Measurements from ENCODE around the gene PPP1R14D. TPM values are rescaled to one million over a fixed set of nuclear protein-coding genes. Genes with fewer than 3 reads are reported as not detected.

The PPP1R14D gene
- total and polyA plus RNA-seq, 4 donors = 0.36 TPM; not detected in 3

DNA sequence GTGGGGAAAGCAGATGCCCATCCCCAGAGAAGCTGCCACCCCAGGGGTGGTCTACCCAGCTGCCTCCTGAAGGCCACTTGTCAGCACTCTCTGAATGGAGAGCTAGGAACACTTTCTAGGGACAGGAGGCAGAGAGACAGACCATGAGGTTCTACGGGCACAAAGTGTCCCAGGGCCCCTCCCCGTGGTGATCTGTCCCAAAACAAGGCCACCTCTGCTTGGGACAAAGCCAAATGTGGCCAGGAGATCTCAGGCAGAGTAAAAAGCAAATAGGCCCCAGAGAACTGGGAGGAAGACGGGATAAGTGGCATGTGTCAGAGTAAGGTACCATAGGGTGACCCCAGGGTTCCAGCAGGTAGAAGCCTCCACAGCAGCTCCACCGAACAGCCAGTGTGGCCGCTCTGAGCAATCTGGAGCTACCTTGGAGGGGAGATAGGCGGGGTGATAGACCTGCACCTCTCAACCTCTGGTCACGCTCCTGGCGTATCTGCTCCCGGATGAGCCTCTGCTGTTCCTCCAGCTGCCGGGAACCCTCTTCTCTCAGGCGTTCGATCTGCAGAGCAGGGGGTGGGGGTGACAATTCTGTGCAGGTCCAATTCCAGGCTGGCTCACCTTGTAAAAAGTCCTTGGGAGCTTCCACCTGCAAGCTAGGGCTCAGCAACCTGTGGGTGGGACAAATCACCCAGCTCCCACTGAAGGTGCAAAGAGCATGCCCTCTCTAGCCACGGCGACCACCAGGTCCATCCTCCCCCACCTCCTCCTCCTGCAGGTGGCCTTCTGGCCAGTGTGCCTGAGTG, 52.6 kb downstream of the PPP1R14D start:
- no peak overlapping the region for H3K4me3 ChIP-seq (ENCODE audit: low read depth, low read length)
- H3K27me3 ChIP-seq (ENCODE audit: control insufficient read depth, insufficient read depth, low read length) = no peaks in the 10 kb centered on the region
- H3K9me3 ChIP-seq (ENCODE audit: control insufficient read depth, insufficient read depth, low read length) = no peaks in the 10 kb centered on the region
- 93% methylated on average over 13 of the region's 14 CpGs for WGBS (ENCODE audit: insufficient coverage)
- H3K36me3 ChIP-seq (ENCODE audit: control insufficient read depth, insufficient read depth, low read length) = peaks cover 89% of the 10 kb centered on the region
- H3K27ac ChIP-seq (ENCODE audit: low read depth, low read length) = no peak overlapping the region
- DNase-seq (ENCODE audit: low read depth in 4 of 6, low spot score in 6 of 6) = no peak
- peaks cover 6% of the 10 kb centered on the region for H3K4me1 ChIP-seq (ENCODE audit: control insufficient read depth, insufficient read depth, low read length)

DNA sequence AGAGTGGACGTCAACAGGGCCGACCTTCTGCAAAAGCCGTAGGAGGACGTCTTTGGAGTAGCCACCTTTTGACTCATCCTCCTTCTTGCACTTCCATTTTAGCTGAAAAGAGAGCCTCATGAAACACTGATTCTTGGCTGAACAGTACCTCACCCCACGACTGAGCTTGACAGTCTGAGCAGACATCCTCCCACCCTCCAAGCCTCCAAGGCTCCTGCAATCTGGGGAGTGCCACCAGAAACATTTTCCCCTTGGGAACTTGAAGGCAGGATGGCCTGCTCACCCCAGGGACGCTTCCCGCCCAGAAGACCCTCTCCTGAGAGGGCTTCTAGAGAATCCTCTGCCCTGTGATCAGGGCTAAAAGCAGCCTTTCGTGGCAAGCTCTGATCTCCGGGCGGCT, 53.5 kb downstream of the PPP1R14D start:
- Histone ChIP-seq H3K9me3 (ENCODE audit: control insufficient read depth, insufficient read depth, low read length) (no peaks in the 10 kb centered on the region), H3K27ac (ENCODE audit: low read depth, low read length) (no peak overlapping the region), H3K4me1 (ENCODE audit: control insufficient read depth, insufficient read depth, low read length) (peaks cover 12% of the 10 kb centered on the region), H3K27me3 (ENCODE audit: control insufficient read depth, insufficient read depth, low read length) (no peaks in the 10 kb centered on the region), H3K36me3 (ENCODE audit: control insufficient read depth, insufficient read depth, low read length) (peaks cover 97% of the 10 kb centered on the region), H3K4me3 (ENCODE audit: low read depth, low read length) (no peak overlapping the region)
- 92% methylated on average over 10 of the region's 10 CpGs for WGBS (ENCODE audit: insufficient coverage)
- DNase-seq (ENCODE audit: low read depth in 4 of 6, low spot score in 6 of 6) = no peak

DNA sequence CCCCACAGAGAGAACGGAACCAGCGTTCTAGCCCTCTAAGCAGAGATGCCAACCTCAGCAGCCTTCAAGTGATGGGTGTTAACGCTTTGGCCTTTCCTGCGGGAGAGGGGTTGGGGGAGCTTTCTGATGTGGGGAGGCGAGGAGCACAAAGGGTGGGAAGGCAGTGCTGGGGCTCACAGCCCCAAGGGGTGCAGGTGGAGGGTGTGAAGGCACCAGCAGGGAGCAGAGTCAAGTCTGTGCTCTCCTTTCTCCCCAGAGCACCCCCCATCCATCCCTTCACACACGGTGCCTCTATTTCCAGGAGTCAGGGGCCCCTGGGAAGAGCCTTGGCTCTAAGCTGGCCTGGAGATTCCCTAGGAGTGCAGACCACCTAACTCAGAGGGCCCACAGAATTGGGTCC, 54.6 kb downstream of the PPP1R14D start:
- H3K27ac ChIP-seq (ENCODE audit: low read depth, low read length) = no peak overlapping the region
- no peaks in the 10 kb centered on the region for H3K9me3 ChIP-seq (ENCODE audit: control insufficient read depth, insufficient read depth, low read length)
- no peak overlapping the region for H3K4me3 ChIP-seq (ENCODE audit: low read depth, low read length)
- H3K27me3 ChIP-seq (ENCODE audit: control insufficient read depth, insufficient read depth, low read length) = no peaks in the 10 kb centered on the region
- DNase-seq (ENCODE audit: low read depth in 4 of 6, low spot score in 6 of 6) = no peak
- peaks cover 24% of the 10 kb centered on the region for H3K4me1 ChIP-seq (ENCODE audit: control insufficient read depth, insufficient read depth, low read length)
- peaks cover 97% of the 10 kb centered on the region for H3K36me3 ChIP-seq (ENCODE audit: control insufficient read depth, insufficient read depth, low read length)
- WGBS (ENCODE audit: insufficient coverage) = 92% methylated on average over 1 of the region's 6 CpGs

DNA sequence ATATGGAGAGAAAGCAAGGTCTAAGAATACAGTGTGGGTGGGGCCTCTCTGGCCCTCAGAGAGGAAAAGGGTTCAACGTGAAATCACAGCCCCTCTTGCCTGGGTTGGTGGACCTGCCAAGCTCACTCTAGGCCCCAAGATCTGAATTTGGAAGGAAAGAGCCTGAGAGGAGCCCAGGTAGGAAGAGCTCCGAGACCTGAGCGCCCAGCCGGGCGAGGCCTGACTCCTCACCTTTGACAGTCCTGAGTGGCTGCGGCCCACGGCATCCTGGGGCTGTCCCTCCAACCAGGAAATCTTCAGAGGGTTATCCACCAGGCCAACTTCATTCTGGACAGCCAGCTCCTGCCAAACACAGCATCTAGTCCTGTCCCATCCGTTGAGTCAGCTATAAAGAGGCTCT, 55.0 kb downstream of the PPP1R14D start:
- peaks cover 97% of the 10 kb centered on the region for H3K36me3 ChIP-seq (ENCODE audit: control insufficient read depth, insufficient read depth, low read length)
- H3K9me3 ChIP-seq (ENCODE audit: control insufficient read depth, insufficient read depth, low read length) = no peaks in the 10 kb centered on the region

DNA sequence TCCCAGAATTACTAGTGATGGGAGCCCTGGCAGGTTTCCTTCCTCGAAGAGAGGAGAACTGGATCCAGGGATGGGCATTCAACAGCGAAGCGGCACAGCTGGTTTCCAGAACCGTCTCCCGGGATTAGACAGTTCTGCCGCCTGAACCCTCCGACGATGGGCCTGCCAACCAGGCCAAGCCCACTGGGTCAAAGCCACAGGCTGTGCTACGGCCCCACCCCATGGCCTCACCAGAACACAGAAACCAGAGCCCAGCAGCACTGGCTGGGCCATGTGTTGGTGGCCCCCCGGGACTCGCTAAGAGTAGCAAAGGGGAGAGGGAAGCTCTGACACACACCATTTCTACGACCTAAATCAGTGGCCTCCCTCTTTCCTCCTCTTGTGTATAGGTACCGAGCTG, 56.5 kb downstream of the PPP1R14D start:
- H3K27ac ChIP-seq (ENCODE audit: low read depth, low read length) = no peak overlapping the region
- no peaks in the 10 kb centered on the region for H3K27me3 ChIP-seq (ENCODE audit: control insufficient read depth, insufficient read depth, low read length)
- no peak overlapping the region for H3K4me3 ChIP-seq (ENCODE audit: low read depth, low read length)
- peaks cover 29% of the 10 kb centered on the region for H3K4me1 ChIP-seq (ENCODE audit: control insufficient read depth, insufficient read depth, low read length)
- DNase-seq (ENCODE audit: low read depth in 4 of 6, low spot score in 6 of 6) = peak in 1 of 6 donors; percentile 18
- no peaks in the 10 kb centered on the region for H3K9me3 ChIP-seq (ENCODE audit: control insufficient read depth, insufficient read depth, low read length)
- H3K36me3 ChIP-seq (ENCODE audit: control insufficient read depth, insufficient read depth, low read length) = peaks cover 98% of the 10 kb centered on the region
- WGBS (ENCODE audit: insufficient coverage) = 75% methylated on average over 8 of the region's 13 CpGs

More for the DNA sequence above, 55.0 kb downstream of the PPP1R14D start:
- peaks cover 28% of the 10 kb centered on the region for H3K4me1 ChIP-seq (ENCODE audit: control insufficient read depth, insufficient read depth, low read length)
- H3K27ac ChIP-seq (ENCODE audit: low read depth, low read length) = no peak overlapping the region
- WGBS (ENCODE audit: insufficient coverage) = 87% methylated on average over 8 of the region's 8 CpGs
- H3K27me3 ChIP-seq (ENCODE audit: control insufficient read depth, insufficient read depth, low read length) = no peaks in the 10 kb centered on the region
- no peak for DNase-seq (ENCODE audit: low read depth in 4 of 6, low spot score in 6 of 6)
- no peak overlapping the region for H3K4me3 ChIP-seq (ENCODE audit: low read depth, low read length)

DNA sequence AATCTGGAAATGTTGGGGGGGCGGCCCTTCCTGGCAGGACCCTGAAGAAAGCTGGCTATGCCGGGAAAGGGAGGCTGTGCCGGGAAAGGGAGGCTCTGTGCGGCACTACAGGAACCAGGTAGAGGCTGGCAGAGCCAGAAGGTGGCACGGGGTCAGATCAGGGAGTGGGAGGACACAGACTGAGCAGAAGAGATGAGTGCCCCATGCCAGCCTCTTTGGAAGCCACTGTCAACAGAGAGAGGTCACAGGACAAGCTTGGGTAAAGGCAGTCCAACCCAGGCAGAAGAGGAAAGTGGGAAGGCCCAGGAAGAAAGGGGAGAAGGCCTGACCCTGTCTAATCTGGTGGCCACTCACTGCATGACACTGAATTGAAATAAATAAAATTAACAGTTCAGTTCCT, 57.3 kb downstream of the PPP1R14D start:
- Histone ChIP-seq H3K36me3 (ENCODE audit: control insufficient read depth, insufficient read depth, low read length) (peaks cover 98% of the 10 kb centered on the region), H3K27me3 (ENCODE audit: control insufficient read depth, insufficient read depth, low read length) (no peaks in the 10 kb centered on the region), H3K4me1 (ENCODE audit: control insufficient read depth, insufficient read depth, low read length) (peaks cover 36% of the 10 kb centered on the region), H3K27ac (ENCODE audit: low read depth, low read length) (no peak overlapping the region), H3K4me3 (ENCODE audit: low read depth, low read length) (no peak overlapping the region), H3K9me3 (ENCODE audit: control insufficient read depth, insufficient read depth, low read length) (no peaks in the 10 kb centered on the region)
- WGBS (ENCODE audit: insufficient coverage) = 92% methylated on average over 5 of the region's 5 CpGs
- no peak for DNase-seq (ENCODE audit: low read depth in 4 of 6, low spot score in 6 of 6)

DNA sequence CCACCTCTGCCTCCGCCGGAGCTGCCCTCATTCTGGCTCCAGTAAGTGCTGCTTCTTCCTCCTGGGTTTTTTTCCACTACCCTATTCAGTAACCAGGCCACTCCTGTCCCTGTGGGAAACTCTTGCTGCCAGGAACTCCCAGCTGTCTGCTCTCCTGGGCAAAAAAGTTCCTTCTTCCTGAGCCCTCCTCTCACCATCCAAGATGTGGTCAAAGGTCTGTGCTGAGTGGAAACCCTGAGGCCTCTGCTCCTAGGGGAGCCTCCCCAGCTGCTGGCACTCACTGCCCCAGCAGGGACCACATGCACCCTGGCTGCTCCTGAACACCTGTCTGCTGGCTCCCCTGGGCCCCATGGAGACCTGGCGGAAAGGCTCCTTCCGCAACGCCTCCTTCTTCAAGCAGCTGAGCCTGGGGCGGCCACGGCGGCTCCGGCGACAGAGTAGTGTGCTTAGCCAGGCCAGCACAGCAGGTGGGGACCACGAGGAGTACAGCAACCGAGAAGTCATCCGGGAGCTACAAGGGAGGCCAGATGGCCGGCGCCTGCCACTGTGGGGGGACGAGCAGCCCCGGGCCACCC, 58.3 kb downstream of the PPP1R14D start:
- Histone ChIP-seq H3K4me1 (ENCODE audit: control insufficient read depth, insufficient read depth, low read length) (peaks cover 46% of the 10 kb centered on the region), H3K27me3 (ENCODE audit: control insufficient read depth, insufficient read depth, low read length) (no peaks in the 10 kb centered on the region), H3K27ac (ENCODE audit: low read depth, low read length) (no peak overlapping the region), H3K36me3 (ENCODE audit: control insufficient read depth, insufficient read depth, low read length) (peaks cover 88% of the 10 kb centered on the region), H3K4me3 (ENCODE audit: low read depth, low read length) (no peak overlapping the region), H3K9me3 (ENCODE audit: control insufficient read depth, insufficient read depth, low read length) (no peaks in the 10 kb centered on the region)
- no peak for DNase-seq (ENCODE audit: low read depth in 4 of 6, low spot score in 6 of 6)
- WGBS (ENCODE audit: insufficient coverage) = 71% methylated on average over 16 of the region's 17 CpGs

DNA sequence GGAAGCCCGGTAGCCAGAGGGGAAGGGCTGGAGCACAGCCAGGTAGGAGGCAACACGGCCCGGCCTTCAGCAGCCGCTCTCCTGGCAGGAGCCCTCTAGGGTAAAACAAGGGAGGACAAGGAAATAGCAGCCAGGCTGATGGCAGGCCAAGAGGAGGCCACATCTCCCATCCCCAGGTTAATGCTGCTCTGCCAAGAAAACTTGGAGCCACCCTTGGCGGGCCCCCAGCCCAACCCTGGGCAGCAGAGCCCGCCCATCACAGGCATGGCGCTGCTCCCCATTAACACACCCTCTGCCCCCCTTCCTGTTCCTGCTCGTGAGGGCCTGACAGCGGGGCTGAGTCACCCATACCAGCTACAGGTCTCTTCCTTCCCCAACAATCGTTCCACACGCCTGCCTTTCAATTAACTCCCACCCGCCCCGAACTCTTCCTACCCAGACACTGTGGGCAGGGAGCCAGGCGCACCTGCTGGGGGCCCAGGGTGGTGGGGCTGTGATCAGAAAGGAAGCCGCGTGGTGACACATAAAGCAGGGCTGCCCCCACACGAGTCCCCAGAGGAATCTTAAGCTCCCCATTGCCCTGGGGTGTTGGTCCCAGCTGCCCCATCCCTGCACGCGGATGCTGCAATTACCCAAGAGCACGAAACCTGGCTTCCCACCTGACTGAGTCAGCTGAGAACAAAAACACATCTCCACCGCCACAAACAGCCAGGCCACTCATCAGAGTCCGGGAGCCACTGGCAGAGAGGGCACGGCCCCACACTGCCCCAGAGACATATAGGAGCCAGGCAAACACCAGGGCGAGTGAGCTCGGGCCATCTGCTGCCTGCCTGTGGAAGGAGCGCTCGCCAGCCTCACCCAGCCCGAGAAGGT, 59.0 kb downstream of the PPP1R14D start, which contains the start of gene C15orf62:
TSS of gene C15orf62 (plus strand) at position 707 of the 873 bp plus-strand sequence. CDS start 516 bp downstream, outside the sequence.
- Histone ChIP-seq H3K27ac (ENCODE audit: low read depth, low read length) (no peak within 1 kb of the TSS), H3K27me3 (ENCODE audit: control insufficient read depth, insufficient read depth, low read length) (no peaks in the 10 kb centered on the region), H3K36me3 (ENCODE audit: control insufficient read depth, insufficient read depth, low read length) (peaks cover 81% of the 10 kb centered on the region), H3K4me3 (ENCODE audit: low read depth, low read length) (no peak within 1 kb of the TSS), H3K9me3 (ENCODE audit: control insufficient read depth, insufficient read depth, low read length) (no peaks in the 10 kb centered on the region), H3K4me1 (ENCODE audit: control insufficient read depth, insufficient read depth, low read length) (peaks cover 47% of the 10 kb centered on the region)
- 57% methylated on average over 24 of the region's 28 CpGs for WGBS (ENCODE audit: insufficient coverage)
- DNase-seq (ENCODE audit: low read depth in 4 of 6, low spot score in 6 of 6) = peak in 2 of 6 donors; percentile 17 to 67

DNA sequence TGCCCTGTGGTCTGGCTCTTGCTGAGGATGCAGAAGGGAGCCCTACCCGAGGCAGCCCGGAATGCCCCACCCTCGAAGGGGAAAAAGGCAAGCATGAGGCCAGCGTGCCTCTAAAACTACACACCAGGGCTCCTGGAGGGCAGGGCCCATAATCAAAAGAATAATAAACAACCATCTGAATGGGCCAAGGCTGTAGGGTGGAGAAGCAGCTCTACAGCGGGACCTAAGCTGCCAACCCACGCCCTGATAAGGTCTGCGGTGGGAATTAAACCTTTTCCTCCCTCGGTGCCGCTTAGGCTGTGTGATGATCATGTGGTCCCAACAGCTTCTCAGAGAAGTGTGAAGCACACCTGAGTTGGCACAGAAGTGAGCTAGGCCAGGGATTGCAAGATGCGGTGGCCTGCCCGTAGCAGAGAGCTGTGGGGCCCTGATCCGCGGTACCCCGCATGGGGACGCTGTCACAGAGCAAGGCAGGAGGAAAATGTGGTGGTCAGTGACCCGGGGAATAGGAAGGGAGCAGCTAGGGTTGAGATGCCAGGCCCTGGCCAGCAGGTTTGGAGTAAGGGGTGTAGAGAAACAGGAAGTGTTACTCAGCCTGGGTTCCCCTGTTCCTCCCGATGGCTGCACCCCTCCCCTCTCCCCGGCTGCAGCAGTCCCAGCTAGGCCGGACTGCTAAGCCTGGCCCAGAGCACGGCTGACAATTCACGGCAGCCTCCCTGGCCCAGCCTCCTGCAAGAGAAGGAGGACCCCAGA, 59.8 kb downstream of the PPP1R14D start:
- H3K4me1 ChIP-seq (ENCODE audit: control insufficient read depth, insufficient read depth, low read length) = peaks cover 54% of the 10 kb centered on the region
- no peak overlapping the region for H3K27ac ChIP-seq (ENCODE audit: low read depth, low read length)
- 82% methylated on average over 18 of the region's 21 CpGs for WGBS (ENCODE audit: insufficient coverage)

More for the DNA sequence above, 59.8 kb downstream of the PPP1R14D start:
- Histone ChIP-seq H3K9me3 (ENCODE audit: control insufficient read depth, insufficient read depth, low read length) (no peaks in the 10 kb centered on the region), H3K36me3 (ENCODE audit: control insufficient read depth, insufficient read depth, low read length) (peaks cover 72% of the 10 kb centered on the region), H3K27me3 (ENCODE audit: control insufficient read depth, insufficient read depth, low read length) (no peaks in the 10 kb centered on the region), H3K4me3 (ENCODE audit: low read depth, low read length) (no peak overlapping the region)
- DNase-seq (ENCODE audit: low read depth in 4 of 6, low spot score in 6 of 6) = no peak

Measured in spinal cord (tissue), 10 donors.